SW480 (cell line): Measurements from ENCODE around the gene MYOZ1.
"Not testable (repeated sequence)": the region's sequence is repeated elsewhere in the genome, so short reads cannot be mapped to it uniquely, and the experiment has no call there.

Experiments used
- DNase-seq: peaks from one replicate; pipeline ENCODE4 v3.0.0-alpha.2; 2016; ENCODE audit warnings: low spot score

The MYOZ1 gene

GRCh38 chr10:73641328-73642060 is at the start of gene MYOZ1:
TSS of gene MYOZ1 (minus strand) at chr10:73641474. CDS start at chr10:73640017, 1,457 bp downstream.
- no peak for DNase-seq

- DNase-seq, result not testable (repeated sequence)
Observed at GRCh38 chr10:73690755-73691154, 49.5 kb upstream of the MYOZ1 start.

- DNase-seq, result not testable (repeated sequence)
Observed at GRCh38 chr10:73689596-73689995, 48.3 kb upstream of the MYOZ1 start.

GRCh38 chr10:73687641-73688040 is 46.4 kb upstream of the MYOZ1 start:
- not testable (repeated sequence) for DNase-seq

- not testable (repeated sequence) for DNase-seq
Observed at GRCh38 chr10:73674546-73674945, 33.3 kb upstream of the MYOZ1 start.

- DNase-seq, result not testable (repeated sequence)
Observed at GRCh38 chr10:73668378-73668777, 27.1 kb upstream of the MYOZ1 start.

GRCh38 chr10:73666153-73666809 is 25.0 kb upstream of the MYOZ1 start:
- not testable (repeated sequence) for DNase-seq

- DNase-seq, result not testable (repeated sequence)
Observed at GRCh38 chr10:73665581-73665980, 24.3 kb upstream of the MYOZ1 start.

- not testable (repeated sequence) for DNase-seq
Observed at GRCh38 chr10:73664156-73665040, 23.1 kb upstream of the MYOZ1 start.

- not testable (repeated sequence) for DNase-seq
Observed at GRCh38 chr10:73663621-73664020, 22.3 kb upstream of the MYOZ1 start.

GRCh38 chr10:73662705-73663104 is 21.4 kb upstream of the MYOZ1 start:
- DNase-seq, result not testable (repeated sequence)

GRCh38 chr10:73655990-73656298 is 14.7 kb upstream of the MYOZ1 start, which contains the start of gene SYNPO2L:
TSS of gene SYNPO2L (minus strand) at chr10:73656029. CDS start at chr10:73655922, 107 bp downstream.
- no peak for DNase-seq

- DNase-seq, result no peak
Observed at GRCh38 chr10:73655257-73655989, 14.1 kb upstream of the MYOZ1 start.

GRCh38 chr10:73653701-73654100 is 12.4 kb upstream of the MYOZ1 start:
- peak; percentile 27 for DNase-seq

GRCh38 chr10:73653195-73653594 is 11.9 kb upstream of the MYOZ1 start:
- no peak for DNase-seq

- peak; percentile 18 for DNase-seq
Observed at GRCh38 chr10:73650537-73651331, 9.5 kb upstream of the MYOZ1 start.

GRCh38 chr10:73649876-73650536 is 8.7 kb upstream of the MYOZ1 start:
- DNase-seq, result no peak

GRCh38 chr10:73648975-73649829 is 7.9 kb upstream of the MYOZ1 start:
- DNase-seq, result peak; percentile 33

GRCh38 chr10:73647875-73648651 is 6.8 kb upstream of the MYOZ1 start:
- DNase-seq, result no peak
